ENCODE measurements around the gene EDN3. TPM values are rescaled to one million over a fixed set of nuclear protein-coding genes. Genes with fewer than 3 reads are reported as not detected.

EDN3 gene
- total and polyA plus RNA-seq, 2 donors (not counting 3 experiments of a cell fraction or from before 2014, with no cell fraction given), result not detected

GRCh38 chr20:59363101-59363500, 62.7 kb downstream of the EDN3 start:
- Histone ChIP-seq H2AFZ (ENCODE audit: low read depth, low read length) (no peak overlapping the region), H3K27me3 (ENCODE audit: control insufficient read depth in 2 of 2, insufficient read depth in 2 of 2, low read length in 2 of 2) (no peaks in the 10 kb centered on the region), H3K9ac (replicated peaks; ENCODE audit: extremely low read depth, insufficient read depth, low read length) (no peak overlapping the region), H3K4me2 (ENCODE audit: insufficient read depth, low read length) (no peak overlapping the region), H3K36me3 (ENCODE audit: control insufficient read depth in 2 of 2, extremely low read depth in 1 of 2, insufficient read depth in 2 of 2, low read length in 2 of 2) (no peaks in the 10 kb centered on the region), H3K9me3 (replicated peaks; ENCODE audit: control insufficient read depth, insufficient read depth, low read length) (no peaks in the 10 kb centered on the region), H3K4me3 (replicated peaks in 1 of 3; ENCODE audit: insufficient read depth in 1 of 3, low read depth in 1 of 3, low read length in 3 of 3) (no peak overlapping the region), H3K79me2 (ENCODE audit: control insufficient read depth, insufficient read depth, low read length) (no peaks in the 10 kb centered on the region), H4K20me1 (replicated peaks; ENCODE audit: control insufficient read depth, extremely low read depth, insufficient read depth, low read length) (no peaks in the 10 kb centered on the region), H3K9me1 (replicated peaks; ENCODE audit: control insufficient read depth, extremely low read depth, insufficient read depth, low read length) (no peaks in the 10 kb centered on the region), H3K27ac (ENCODE audit: insufficient read depth, low read depth, low read length) (no peak overlapping the region), H3K4me1 (ENCODE audit: control insufficient read depth, extremely low read depth, insufficient read depth, low read length) (no peaks in the 10 kb centered on the region)
- dilution Hi-C loops (cut with MboI; ENCODE audit: extremely low pct_ligation_motif_present, low sequenced_read_pairs) (no loop called here), intact Hi-C loops (cut with micrococcal nuclease) (no loop called here)
- TF ChIP-seq GATA2 (IDR thresholded peaks at IDR 0.05; ENCODE audit: insufficient read depth, insufficient read length, low read depth, low read length) (no peak), FOS (IDR thresholded peaks at IDR 0.05; ENCODE audit: borderline replicate concordance, insufficient read depth, low read length) (no peak), EZH2 (IDR thresholded peaks at IDR 0.05; ENCODE audit: borderline replicate concordance, low read depth, low read length, severe bottlenecking) (no peak), POLR2A (IDR thresholded peaks at IDR 0.05; ENCODE audit: low read depth, low read length) (no peak), JUN (IDR thresholded peaks at IDR 0.05; ENCODE audit: borderline replicate concordance, insufficient read depth, insufficient read length, low read depth) (no peak), POLR2AphosphoS5 (IDR thresholded peaks at IDR 0.05; ENCODE audit: insufficient read depth, low read depth, low read length) (no peak), MYC (IDR thresholded peaks at IDR 0.05; ENCODE audit: low read depth, low read length) (no peak), MAX (IDR thresholded peaks at IDR 0.05; ENCODE audit: insufficient read depth, insufficient read length) (no peak), CTCF (IDR thresholded peaks at IDR 0.05; ENCODE audit: extremely low read depth in 1 of 2, insufficient read depth in 1 of 2, low read depth in 1 of 2, low read length in 2 of 2) (no peak)
- FAIRE-seq, result no peak
- CTCF ChIA-PET, result no interaction called here
- POLR2A ChIA-PET, result no interaction called here
- DNase-seq (ENCODE audit: low read depth, low spot score), result no peak
- BruUV-seq (replicated peaks), result no TSS peak

Data from endothelial cell of umbilical vein (primary cell).